CD14-positive monocyte (primary cell): ENCODE measurements around the gene ZNF506. TPM values are rescaled to one million over a fixed set of nuclear protein-coding genes. Genes with fewer than 3 reads are reported as not detected.
A peak's percentile ranks its signal among the peaks of the same experiment; 100 is the strongest.
"Not testable (repeated sequence)": the region's sequence is repeated elsewhere in the genome, so short reads cannot be mapped to it uniquely, and the experiment has no call there.

Experiments used
- DNase-seq, 3 donors: peaks; one replicate each; pipeline ENCODE4 v3.0.0-alpha.2; 2011 to 2022
- H2AFZ ChIP-seq: 2 replicates; pipeline ENCODE4 v1.6.0; 2012; ENCODE audit warnings: mild to moderate bottlenecking, low read depth, low read length, inconsistent platforms; ENCODE audit not compliant: insufficient read depth, poor library complexity, severe bottlenecking
- H3K27ac ChIP-seq, 2 donors: 1 replicate in 1 of 2; 2 replicates in 1 of 2; pipeline ENCODE4 v1.5.1; 2012 to 2013; ENCODE audit warnings: low read length in 2 of 2, control low read depth in 1 of 2, inconsistent platforms in 1 of 2, low read depth in 1 of 2, mild to moderate bottlenecking in 1 of 2
- H3K27me3 ChIP-seq, 2 donors: one replicate each; pipeline versions ENCODE4 v1.6.0 to v1.6.1; 2011 to 2013; ENCODE audit warnings: low read length in 2 of 2; ENCODE audit not compliant: control insufficient read depth in 2 of 2, insufficient read depth in 2 of 2
- H3K36me3 ChIP-seq, 2 donors: replicated peaks in 1 of 2; 1 replicate in 1 of 2; 2 replicates in 1 of 2; pipeline versions ENCODE4 v1.5.1 to v1.6.1; 2012 to 2013; ENCODE audit warnings: low read length in 2 of 2, control low read depth in 1 of 2, inconsistent platforms in 1 of 2, mild to moderate bottlenecking in 1 of 2; ENCODE audit not compliant: insufficient read depth in 2 of 2, control insufficient read depth in 1 of 2
- H3K4me1 ChIP-seq, 2 donors: 1 replicate in 1 of 2; 2 replicates in 1 of 2; pipeline versions ENCODE4 v1.5.1 to v1.6.1; 2012 to 2013; ENCODE audit warnings: low read length in 2 of 2, control low read depth in 1 of 2, inconsistent platforms in 1 of 2, mild to moderate bottlenecking in 1 of 2, moderate library complexity in 1 of 2; ENCODE audit not compliant: insufficient read depth in 2 of 2, control insufficient read depth in 1 of 2
- H3K4me2 ChIP-seq: replicated peaks from 2 replicates; pipeline ENCODE3; 2012; ENCODE audit warnings: low read length, moderate library complexity, mild to moderate bottlenecking; ENCODE audit not compliant: poor library complexity, severe bottlenecking; ENCODE audit errors: extremely low read depth
- H3K4me3 ChIP-seq, 3 experiments: fragments of 200-600 bp in 1 of 3; sonication (generic) in 1 of 3; replicated peaks in 1 of 3; 1 replicate in 2 of 3; 2 replicates in 1 of 3; pipeline ENCODE4 v1.5.1; 2011 to 2013; ENCODE audit warnings: low read length in 3 of 3, mild to moderate bottlenecking in 3 of 3, control low read depth in 2 of 3, low read depth in 2 of 3, inconsistent platforms in 1 of 3, moderate library complexity in 1 of 3
- H3K79me2 ChIP-seq: 2 replicates; pipeline ENCODE4 v1.6.0; 2012; ENCODE audit warnings: mild to moderate bottlenecking, control low read depth, inconsistent platforms, low read length, moderate library complexity; ENCODE audit not compliant: insufficient read depth
- H3K9ac ChIP-seq: 2 replicates; pipeline ENCODE4 v1.6.0; 2017; ENCODE audit warnings: low read length, mild to moderate bottlenecking; ENCODE audit not compliant: insufficient read depth, poor library complexity, severe bottlenecking
- H3K9me3 ChIP-seq, 2 donors: replicated peaks in 1 of 2; 1 replicate in 1 of 2; 2 replicates in 1 of 2; pipeline versions ENCODE4 v1.5.1 to v1.6.1; 2012 to 2013; ENCODE audit warnings: low read length in 2 of 2, control low read depth in 1 of 2; ENCODE audit not compliant: control insufficient read depth in 1 of 2, insufficient read depth in 1 of 2
- H4K20me1 ChIP-seq: 2 replicates; pipeline ENCODE4 v1.6.0; 2012; ENCODE audit warnings: mild to moderate bottlenecking, low read length, control low read depth, moderate library complexity; ENCODE audit not compliant: insufficient read depth
- H3K27ac Mint-ChIP-seq, 7 donors: one replicate each; pipeline ENCODE4 v1.8.0; 2020; ENCODE audit warnings: mild to moderate bottlenecking in 7 of 7, mixed read lengths in 7 of 7, moderate library complexity in 6 of 7, inconsistent platforms in 2 of 7
- H3K27me3 Mint-ChIP-seq, 3 donors: one replicate each; pipeline ENCODE4 v1.8.0; 2021 to 2022; ENCODE audit warnings: low read depth in 3 of 3, mild to moderate bottlenecking in 3 of 3, mixed read lengths in 3 of 3, moderate library complexity in 3 of 3, inconsistent platforms in 1 of 3
- H3K36me3 Mint-ChIP-seq, 2 donors: one replicate each; pipeline ENCODE4 v1.8.0; 2020; ENCODE audit warnings: mixed read lengths in 2 of 2, inconsistent platforms in 1 of 2, mild to moderate bottlenecking in 1 of 2
- H3K4me1 Mint-ChIP-seq: one replicate; pipeline ENCODE4 v1.8.0; 2020; ENCODE audit warnings: mild to moderate bottlenecking, mixed read lengths
- H3K4me3 Mint-ChIP-seq, 2 donors: one replicate each; pipeline ENCODE4 v1.8.0; 2020; ENCODE audit warnings: mild to moderate bottlenecking in 2 of 2, mixed read lengths in 2 of 2, moderate library complexity in 1 of 2
- H3K9me3 Mint-ChIP-seq, 7 donors: one replicate each; pipeline ENCODE4 v1.8.0; 2020 to 2022; ENCODE audit warnings: mixed read lengths in 7 of 7, mild to moderate bottlenecking in 6 of 7, moderate library complexity in 6 of 7, inconsistent platforms in 2 of 7
- WGBS: methylation state at CpG from one replicate; pipeline ENCODE4 v1.1.5; 2013; ENCODE audit warnings: missing lambda C conversion rate; ENCODE audit not compliant: insufficient coverage; 5-methylcytosine and 5-hydroxymethylcytosine counted together
- intact Hi-C, 2 donors: fragments of 100-400 bp; cut with micrococcal nuclease; formaldehyde crosslinking; loops; one replicate each; pipeline versions ENCODE4 v1.15.0 to v1.15.1; 2023
- polyA plus RNA-seq, 3 donors: library from polyadenylated mRNA; depleted of rRNA in 1 of 3; unstranded in 2 of 3; stranded (reverse) in 1 of 3; fragments of 300-500 nt in 2 of 3; fragments of >200 nt in 1 of 3; fragmentation: Illumina TruSeq in 2 of 3; gene quantifications; 1 replicate in 2 of 3; 2 replicates in 1 of 3; pipeline ENCODE4 v1.2.3, GENCODE V29; 2012 to 2021
- TF ChIP-seq, protein P1 (sequence below): fragments of 200-600 bp; IDR thresholded peaks from one replicate; pipeline ENCODE4 v1.8.0; 2022; ENCODE audit warnings: antibody characterized with exemption, mild to moderate bottlenecking

Gene ZNF506
- polyA plus RNA-seq, 3 donors: 4.1 to 8.3 (median 6.1) TPM

- Histone ChIP-seq H3K4me3 (no peak overlapping the region), H3K79me2 (peaks cover 25% of the 10 kb centered on the region), H2AFZ (no peak overlapping the region), H3K4me1 (peaks cover 0 to 8% of the 10 kb centered on the region in 2 donors), H3K36me3 (peaks cover 2 to 15% of the 10 kb centered on the region in 2 donors), H4K20me1 (no peaks in the 10 kb centered on the region), H3K27ac (no peak overlapping the region), H3K9ac (no peak overlapping the region), H3K9me3 (peaks cover 70 to 80% of the 10 kb centered on the region in 2 donors), H3K27me3 (no peaks in the 10 kb centered on the region), H3K4me2 (no peak overlapping the region)
- H3K4me3 Mint-ChIP-seq: no peak overlapping the region
- no peak overlapping the region for H3K27ac Mint-ChIP-seq
- intact Hi-C loops: loop anchor here (5.0 kb wide), 3 partner anchors 43 to 157 kb away; partner anchors contain the start of genes ZNF101 (in 1 of the 2) and ZNF253 (in 1 of the 2)
- WGBS: no CpG with 5 or more reads among the region's 2 CpGs
- no peak for DNase-seq
- TF ChIP-seq, protein P1, sequence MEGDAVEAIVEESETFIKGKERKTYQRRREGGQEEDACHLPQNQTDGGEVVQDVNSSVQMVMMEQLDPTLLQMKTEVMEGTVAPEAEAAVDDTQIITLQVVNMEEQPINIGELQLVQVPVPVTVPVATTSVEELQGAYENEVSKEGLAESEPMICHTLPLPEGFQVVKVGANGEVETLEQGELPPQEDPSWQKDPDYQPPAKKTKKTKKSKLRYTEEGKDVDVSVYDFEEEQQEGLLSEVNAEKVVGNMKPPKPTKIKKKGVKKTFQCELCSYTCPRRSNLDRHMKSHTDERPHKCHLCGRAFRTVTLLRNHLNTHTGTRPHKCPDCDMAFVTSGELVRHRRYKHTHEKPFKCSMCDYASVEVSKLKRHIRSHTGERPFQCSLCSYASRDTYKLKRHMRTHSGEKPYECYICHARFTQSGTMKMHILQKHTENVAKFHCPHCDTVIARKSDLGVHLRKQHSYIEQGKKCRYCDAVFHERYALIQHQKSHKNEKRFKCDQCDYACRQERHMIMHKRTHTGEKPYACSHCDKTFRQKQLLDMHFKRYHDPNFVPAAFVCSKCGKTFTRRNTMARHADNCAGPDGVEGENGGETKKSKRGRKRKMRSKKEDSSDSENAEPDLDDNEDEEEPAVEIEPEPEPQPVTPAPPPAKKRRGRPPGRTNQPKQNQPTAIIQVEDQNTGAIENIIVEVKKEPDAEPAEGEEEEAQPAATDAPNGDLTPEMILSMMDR: no peak
- H3K36me3 Mint-ChIP-seq: peaks cover 13 to 20% of the 10 kb centered on the region in 2 donors
- peaks cover 0 to 5% (median 0%) of the 10 kb centered on the region in 3 donors for H3K27me3 Mint-ChIP-seq
- peaks cover 9% of the 10 kb centered on the region for H3K4me1 Mint-ChIP-seq
- peaks cover 37 to 96% (median 91%) of the 10 kb centered on the region in 7 donors for H3K9me3 Mint-ChIP-seq
Observed at GRCh38 chr19:19823916-19824315, 2.4 kb upstream of the ZNF506 start.

GRCh38 chr19:19821976-19822375 is 426 bp upstream of the ZNF506 start:
- Histone ChIP-seq H3K79me2 (peaks cover 44% of the 10 kb centered on the region), H3K27ac (peak overlapping the region; percentile 26 to 86), H2AFZ (peak overlapping the region; percentile 88), H3K9me3 (peaks cover 77 to 80% of the 10 kb centered on the region in 2 donors), H3K4me3 (peak overlapping the region; percentile 61 to 87 (median 71)), H3K4me2 (peak overlapping the region; percentile 72), H3K9ac (peak overlapping the region; percentile 81), H3K36me3 (peaks cover 5 to 30% of the 10 kb centered on the region in 2 donors)
- not testable (repeated sequence) for H3K27me3 Mint-ChIP-seq, H3K27me3 ChIP-seq, H3K4me1 ChIP-seq, H4K20me1 ChIP-seq, H3K4me1 Mint-ChIP-seq, DNase-seq
- H3K36me3 Mint-ChIP-seq: peaks cover 26 to 35% of the 10 kb centered on the region in 2 donors
- H3K27ac Mint-ChIP-seq: peak overlapping the region in 4 of 7 donors; percentile 43 to 81 (median 70)
- WGBS: 7% methylated on average over 6 of the region's 11 CpGs
- H3K4me3 Mint-ChIP-seq: peak overlapping the region; percentile 82 to 99
- intact Hi-C loops: loop anchor here (2.0 to 5.0 kb wide), 5 partner anchors 45 to 155 kb away; partner anchors contain the start of genes ZNF101 (in 1 of the 2), ZNF253 (in 1 of the 2) and ZNF93 (in 1 of the 2)
- H3K9me3 Mint-ChIP-seq: peaks cover 37 to 97% (median 91%) of the 10 kb centered on the region in 7 donors
